CD4-positive, alpha-beta T cell treated with Interleukin-12 subunit alpha and Interleukin-12 subunit beta, for 1 hour (primary cell): ENCODE data around the gene EDDM3A.
A peak's percentile ranks its signal among the peaks of the same experiment; 100 is the strongest.
"Not testable (repeated sequence)": the region's sequence is repeated elsewhere in the genome, so short reads cannot be mapped to it uniquely, and the experiment has no call there.

ENCODE experiments used
- DNase-seq: peaks from one replicate; pipeline ENCODE4 v3.0.0-alpha.2; 2020

The EDDM3A gene

GRCh38 chr14:20733684-20734429 is 11.8 kb upstream of the EDDM3A start:
- DNase-seq = no peak

- DNase-seq = no peak
Measured at GRCh38 chr14:20734430-20734806, 11.3 kb upstream of the EDDM3A start.

- DNase-seq = not testable (repeated sequence)
Measured at GRCh38 chr14:20738292-20738691, 7.4 kb upstream of the EDDM3A start.

GRCh38 chr14:20742132-20742531 is 3.6 kb upstream of the EDDM3A start:
- no peak for DNase-seq

GRCh38 chr14:20743556-20743955 is 2.1 kb upstream of the EDDM3A start:
- no peak for DNase-seq

GRCh38 chr14:20746566-20746965 is 879 bp downstream of the EDDM3A start:
- DNase-seq = no peak

GRCh38 chr14:20748439-20748838 is 2.8 kb downstream of the EDDM3A start:
- no peak for DNase-seq

- no peak for DNase-seq
Measured at GRCh38 chr14:20750194-20750593, 4.5 kb downstream of the EDDM3A start.

GRCh38 chr14:20751963-20752562 is 6.4 kb downstream of the EDDM3A start:
- DNase-seq = no peak

- DNase-seq = no peak
Measured at GRCh38 chr14:20754308-20754707, 8.6 kb downstream of the EDDM3A start.

- no peak for DNase-seq
Measured at GRCh38 chr14:20755037-20755436, 9.3 kb downstream of the EDDM3A start.

- DNase-seq = peak; percentile 45
Measured at GRCh38 chr14:20757965-20758364, 12.3 kb downstream of the EDDM3A start.

- DNase-seq = not testable (repeated sequence)
Measured at GRCh38 chr14:20759465-20759864, 13.8 kb downstream of the EDDM3A start.

- DNase-seq = no peak
Measured at GRCh38 chr14:20760950-20761349, 15.3 kb downstream of the EDDM3A start.

GRCh38 chr14:20768593-20768892 is 22.9 kb downstream of the EDDM3A start:
- no peak for DNase-seq

GRCh38 chr14:20769421-20769820 is 23.7 kb downstream of the EDDM3A start:
- DNase-seq = no peak

GRCh38 chr14:20772650-20773049 is 27.0 kb downstream of the EDDM3A start:
- no peak for DNase-seq

- no peak for DNase-seq
Measured at GRCh38 chr14:20774258-20774824, 28.7 kb downstream of the EDDM3A start.

GRCh38 chr14:20775043-20775442 is 29.4 kb downstream of the EDDM3A start:
- no peak for DNase-seq

GRCh38 chr14:20775901-20776300 is 30.2 kb downstream of the EDDM3A start:
- DNase-seq = no peak

- DNase-seq = no peak
Measured at GRCh38 chr14:20781803-20782202, 36.1 kb downstream of the EDDM3A start.

- peak; percentile 42 for DNase-seq
Measured at GRCh38 chr14:20782280-20782890, 36.7 kb downstream of the EDDM3A start.

GRCh38 chr14:20787025-20787424 is 41.3 kb downstream of the EDDM3A start:
- no peak for DNase-seq

- DNase-seq = no peak
Measured at GRCh38 chr14:20789230-20789813, 43.6 kb downstream of the EDDM3A start.
